Measurements from ENCODE around the gene OR11G2.
A peak's percentile ranks its signal among the peaks of the same experiment; 100 is the strongest.
"Not testable (repeated sequence)": the region's sequence is repeated elsewhere in the genome, so short reads cannot be mapped to it uniquely, and the experiment has no call there.

Gene OR11G2

GRCh38 chr14:20190596-20190995 is at the start of gene OR11G2:
TSS of gene OR11G2 (plus strand) at chr14:20190896. CDS start at chr14:20197438, 6,542 bp downstream.
- TF ChIP-seq ZFX (IDR thresholded peaks at IDR 0.05; ENCODE audit: borderline replicate concordance), result no peak
- TF ChIP-seq CTCF (IDR thresholded peaks at IDR 0.05), result no peak
- H3K27ac ChIP-seq, result no peak within 1 kb of the TSS

- peak; percentile 59 for TF ChIP-seq CTCF (IDR thresholded peaks at IDR 0.05)
- no peak for TF ChIP-seq ZFX (IDR thresholded peaks at IDR 0.05; ENCODE audit: borderline replicate concordance)
- no peak overlapping the region for H3K27ac ChIP-seq
Observed at GRCh38 chr14:20143911-20144310, 46.8 kb upstream of the OR11G2 start.

- TF ChIP-seq CTCF (IDR thresholded peaks at IDR 0.05) (no peak), ZFX (IDR thresholded peaks at IDR 0.05; ENCODE audit: borderline replicate concordance) (no peak)
- H3K27ac ChIP-seq, result no peak overlapping the region
Observed at GRCh38 chr14:20144820-20145219, 45.9 kb upstream of the OR11G2 start.

- no peak for TF ChIP-seq ZFX (IDR thresholded peaks at IDR 0.05; ENCODE audit: borderline replicate concordance)
- TF ChIP-seq CTCF (IDR thresholded peaks at IDR 0.05), result no peak
- H3K27ac ChIP-seq, result no peak overlapping the region
Observed at GRCh38 chr14:20164462-20164861, 26.2 kb upstream of the OR11G2 start.

- H3K27ac ChIP-seq, result no peak overlapping the region
- TF ChIP-seq CTCF (IDR thresholded peaks at IDR 0.05) (no peak), ZFX (IDR thresholded peaks at IDR 0.05; ENCODE audit: borderline replicate concordance) (no peak)
Observed at GRCh38 chr14:20167091-20167490, 23.6 kb upstream of the OR11G2 start.

- H3K27ac ChIP-seq, result not testable (repeated sequence)
Observed at GRCh38 chr14:20169852-20170251, 20.8 kb upstream of the OR11G2 start.

GRCh38 chr14:20174205-20174604 is 16.5 kb upstream of the OR11G2 start:
- not testable (repeated sequence) for H3K27ac ChIP-seq

GRCh38 chr14:20176330-20176729 is 14.4 kb upstream of the OR11G2 start:
- H3K27ac ChIP-seq, result no peak overlapping the region
- TF ChIP-seq ZFX (IDR thresholded peaks at IDR 0.05; ENCODE audit: borderline replicate concordance) (no peak), CTCF (IDR thresholded peaks at IDR 0.05) (no peak)

Measured in 22Rv1 (cell line).